HCT116 (cell line): ENCODE results near the gene POM121C. TPM values are rescaled to one million over a fixed set of nuclear protein-coding genes. Genes with fewer than 3 reads are reported as not detected.

Experiments
- total RNA-seq: library from RNA; stranded (reverse); gene quantifications from one replicate; pipeline ENCODE4 v1.2.1, GENCODE V29; 2021; ENCODE audit not compliant: unreplicated experiment

The POM121C gene
- total RNA-seq, 1 experiment from 2014 or later: 61.0 TPM

Other genes starting within 250 kb of the POM121C start
- 8.8 TPM for gene TRIM73, start 90.7 kb downstream of the POM121C start, total RNA-seq
- not detected for gene SPDYE5, start 6.0 kb upstream of the POM121C start, total RNA-seq